Measurements from ENCODE around the gene DOK5. TPM values are rescaled to one million over a fixed set of nuclear protein-coding genes. Genes with fewer than 3 reads are reported as not detected.

Gene DOK5
- total and polyA plus RNA-seq, 4 donors = 0.37 to 3.1 (median 0.46) TPM

GRCh38 chr20:54557806-54558590, 82.6 kb downstream of the DOK5 start:
- Histone ChIP-seq H3K9me3 (ENCODE audit: control insufficient read depth in 4 of 4, insufficient read depth in 3 of 4, low read length in 3 of 4) (peaks cover 0 to 2% (median 0%) of the 10 kb centered on the region in 4 donors), H3K27me3 (ENCODE audit: control insufficient read depth in 3 of 3, insufficient read depth in 3 of 3, low read length in 2 of 3) (no peaks in the 10 kb centered on the region), H3K36me3 (ENCODE audit: control insufficient read depth in 4 of 4, insufficient read depth in 4 of 4, low read length in 4 of 4) (no peaks in the 10 kb centered on the region), H3K4me1 (ENCODE audit: control insufficient read depth in 5 of 5, insufficient read depth in 5 of 5, low read length in 5 of 5) (no peaks in the 10 kb centered on the region), H3K4me3 (no peak overlapping the region), H3K27ac (ENCODE audit: low read depth in 1 of 2, low read length in 1 of 2) (no peak overlapping the region), H3K9ac (ENCODE audit: insufficient read depth in 1 of 2, low read length in 2 of 2) (no peak overlapping the region)
- no peak for DNase-seq
- TF ChIP-seq CTCF (IDR thresholded peaks at IDR 0.05; ENCODE audit: control extremely low read depth, extremely low read depth) = no peak
- WGBS, 2 donors = 86 to 96% methylated on average over 3 of the region's 3 CpGs
- no peak for ATAC-seq (ENCODE audit: insufficient read depth, low FRiP score)

GRCh38 chr20:54559890-54560289, 84.5 kb downstream of the DOK5 start:
- Histone ChIP-seq H3K4me1 (ENCODE audit: control insufficient read depth in 5 of 5, insufficient read depth in 5 of 5, low read length in 5 of 5) (no peaks in the 10 kb centered on the region), H3K27me3 (ENCODE audit: control insufficient read depth in 3 of 3, insufficient read depth in 3 of 3, low read length in 2 of 3) (no peaks in the 10 kb centered on the region), H3K27ac (ENCODE audit: low read depth in 1 of 2, low read length in 1 of 2) (no peak overlapping the region), H3K9me3 (ENCODE audit: control insufficient read depth in 4 of 4, insufficient read depth in 3 of 4, low read length in 3 of 4) (peaks cover 0 to 2% (median 0%) of the 10 kb centered on the region in 4 donors), H3K36me3 (ENCODE audit: control insufficient read depth in 4 of 4, insufficient read depth in 4 of 4, low read length in 4 of 4) (no peaks in the 10 kb centered on the region), H3K9ac (ENCODE audit: insufficient read depth in 1 of 2, low read length in 2 of 2) (no peak overlapping the region), H3K4me3 (no peak overlapping the region)
- ATAC-seq (ENCODE audit: insufficient read depth, low FRiP score) = no peak
- no peak for DNase-seq
- 83 to 93% methylated on average over 3 of the region's 3 CpGs for WGBS, 2 donors
- no peak for TF ChIP-seq CTCF (IDR thresholded peaks at IDR 0.05; ENCODE audit: control extremely low read depth, extremely low read depth)

GRCh38 chr20:54560357-54560756, 85.0 kb downstream of the DOK5 start:
- Histone ChIP-seq H3K27ac (ENCODE audit: low read depth in 1 of 2, low read length in 1 of 2) (no peak overlapping the region), H3K9ac (ENCODE audit: insufficient read depth in 1 of 2, low read length in 2 of 2) (no peak overlapping the region), H3K9me3 (ENCODE audit: control insufficient read depth in 4 of 4, insufficient read depth in 3 of 4, low read length in 3 of 4) (peaks cover 0 to 2% (median 0%) of the 10 kb centered on the region in 4 donors), H3K27me3 (ENCODE audit: control insufficient read depth in 3 of 3, insufficient read depth in 3 of 3, low read length in 2 of 3) (no peaks in the 10 kb centered on the region), H3K4me1 (ENCODE audit: control insufficient read depth in 5 of 5, insufficient read depth in 5 of 5, low read length in 5 of 5) (no peaks in the 10 kb centered on the region), H3K36me3 (ENCODE audit: control insufficient read depth in 4 of 4, insufficient read depth in 4 of 4, low read length in 4 of 4) (no peaks in the 10 kb centered on the region), H3K4me3 (no peak overlapping the region)
- 86 to 87% methylated on average over 4 of the region's 4 CpGs for WGBS, 2 donors
- ATAC-seq (ENCODE audit: insufficient read depth, low FRiP score) (no peak), DNase-seq (no peak)
- no peak for TF ChIP-seq CTCF (IDR thresholded peaks at IDR 0.05; ENCODE audit: control extremely low read depth, extremely low read depth)
